Osteocyte (in vitro differentiated cells): Measurements from ENCODE around the gene FLT1. TPM values are rescaled to one million over a fixed set of nuclear protein-coding genes. Genes with fewer than 3 reads are reported as not detected.

Experiments used
- DNase-seq: peaks from one replicate; pipeline ENCODE4 v3.0.0; 2021; ENCODE audit warnings: mixed read lengths; ENCODE audit not compliant: unreplicated experiment; ENCODE audit errors: extremely low spot score
- H3K27ac Mint-ChIP-seq: one replicate; pipeline ENCODE4 v1.8.0; 2021; ENCODE audit warnings: mild to moderate bottlenecking, mixed read lengths; ENCODE audit not compliant: unreplicated experiment
- H3K27me3 Mint-ChIP-seq: one replicate; pipeline ENCODE4 v1.8.0; 2021; ENCODE audit warnings: mixed read lengths; ENCODE audit not compliant: unreplicated experiment
- H3K36me3 Mint-ChIP-seq: one replicate; pipeline ENCODE4 v1.8.0; 2021; ENCODE audit warnings: mixed read lengths; ENCODE audit not compliant: unreplicated experiment
- H3K4me1 Mint-ChIP-seq: one replicate; pipeline ENCODE4 v1.8.0; 2021; ENCODE audit warnings: mixed read lengths; ENCODE audit not compliant: unreplicated experiment
- H3K4me3 Mint-ChIP-seq: one replicate; pipeline ENCODE4 v1.8.0; 2021; ENCODE audit warnings: mild to moderate bottlenecking, moderate library complexity, mixed read lengths; ENCODE audit not compliant: unreplicated experiment
- H3K9me3 Mint-ChIP-seq: one replicate; pipeline ENCODE4 v1.8.0; 2021; ENCODE audit warnings: mixed read lengths; ENCODE audit not compliant: unreplicated experiment
- CTCF ChIP-seq: fragments of 200-600 bp; sonication (generic); IDR thresholded peaks from 2 replicates; pipeline ENCODE4 v1.5.0; 2021; ENCODE audit warnings: antibody characterized with exemption, mild to moderate bottlenecking, moderate library complexity
- total RNA-seq: library from RNA; stranded (reverse); gene quantifications from 2 replicates; pipeline ENCODE4 v1.2.1, GENCODE V29; 2021

Gene FLT1
- total RNA-seq, 1 donor from 2014 or later, result 3.4 TPM

GRCh38 chr13:28342251-28342650, 152.7 kb downstream of the FLT1 start:
- no peak for DNase-seq
- H3K4me1 Mint-ChIP-seq, result peaks cover 44% of the 10 kb centered on the region
- no peak overlapping the region for H3K4me3 Mint-ChIP-seq
- no peaks in the 10 kb centered on the region for H3K36me3 Mint-ChIP-seq
- TF ChIP-seq CTCF, result no peak
- no peak overlapping the region for H3K27ac Mint-ChIP-seq
- H3K9me3 Mint-ChIP-seq, result no peaks in the 10 kb centered on the region
- H3K27me3 Mint-ChIP-seq, result no peaks in the 10 kb centered on the region

GRCh38 chr13:28340272-28340793, 154.6 kb downstream of the FLT1 start:
- H3K4me1 Mint-ChIP-seq, result peaks cover 45% of the 10 kb centered on the region
- no peaks in the 10 kb centered on the region for H3K36me3 Mint-ChIP-seq
- no peak overlapping the region for H3K27ac Mint-ChIP-seq
- no peak overlapping the region for H3K4me3 Mint-ChIP-seq
- no peaks in the 10 kb centered on the region for H3K9me3 Mint-ChIP-seq
- H3K27me3 Mint-ChIP-seq, result no peaks in the 10 kb centered on the region
- no peak for TF ChIP-seq CTCF
- DNase-seq, result no peak

- H3K27me3 Mint-ChIP-seq, result no peaks in the 10 kb centered on the region
- no peaks in the 10 kb centered on the region for H3K9me3 Mint-ChIP-seq
- H3K27ac Mint-ChIP-seq, result peak overlapping the region; percentile 72
- peaks cover 45% of the 10 kb centered on the region for H3K4me1 Mint-ChIP-seq
- H3K36me3 Mint-ChIP-seq, result no peaks in the 10 kb centered on the region
- H3K4me3 Mint-ChIP-seq, result no peak overlapping the region
- TF ChIP-seq CTCF, result no peak
- no peak for DNase-seq
These were observed 155.5 kb downstream of the FLT1 start for GRCh38 chr13:28339419-28339818.

- peaks cover 40% of the 10 kb centered on the region for H3K4me1 Mint-ChIP-seq
- H3K36me3 Mint-ChIP-seq, result no peaks in the 10 kb centered on the region
- no peaks in the 10 kb centered on the region for H3K27me3 Mint-ChIP-seq
- no peak overlapping the region for H3K4me3 Mint-ChIP-seq
- no peaks in the 10 kb centered on the region for H3K9me3 Mint-ChIP-seq
- H3K27ac Mint-ChIP-seq, result peak overlapping the region; percentile 28
- no peak for DNase-seq
- no peak for TF ChIP-seq CTCF
These were observed 156.2 kb downstream of the FLT1 start for GRCh38 chr13:28338742-28339141.

DNA sequence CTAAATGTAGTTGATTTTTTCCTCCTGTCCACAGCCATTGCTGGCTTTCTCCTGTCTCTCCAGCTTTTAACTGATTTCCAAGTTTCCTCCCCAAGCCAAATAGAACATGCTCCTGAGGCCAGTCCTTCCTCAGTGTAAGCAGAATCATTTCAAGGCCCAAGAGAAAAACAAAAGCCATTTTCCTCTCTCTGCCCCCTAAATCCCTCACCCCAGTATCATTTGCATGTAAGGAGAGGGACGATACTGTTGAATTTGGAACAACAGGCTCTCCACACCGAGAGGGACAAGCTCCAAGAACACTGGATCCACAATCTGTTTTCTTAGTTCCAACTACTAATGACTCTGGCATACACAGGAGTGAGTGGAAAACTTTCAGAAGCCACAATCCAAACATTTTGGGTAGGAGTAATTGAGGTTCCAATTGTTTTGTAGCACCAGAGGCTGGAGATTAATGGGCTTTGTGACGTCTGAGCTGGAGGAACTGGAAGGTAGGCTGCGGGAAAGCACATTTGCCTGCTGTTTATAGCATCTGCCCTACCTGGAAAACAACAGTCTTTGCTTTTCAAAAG, 156.8 kb downstream of the FLT1 start:
- Mint-ChIP-seq H3K36me3 (no peaks in the 10 kb centered on the region), H3K27me3 (no peaks in the 10 kb centered on the region), H3K27ac (peak overlapping the region; percentile 72), H3K9me3 (no peaks in the 10 kb centered on the region), H3K4me1 (peaks cover 45% of the 10 kb centered on the region), H3K4me3 (no peak overlapping the region)
- TF ChIP-seq CTCF, result no peak
- DNase-seq, result no peak
